Measurements from ENCODE around the gene PACSIN2.

DNA sequence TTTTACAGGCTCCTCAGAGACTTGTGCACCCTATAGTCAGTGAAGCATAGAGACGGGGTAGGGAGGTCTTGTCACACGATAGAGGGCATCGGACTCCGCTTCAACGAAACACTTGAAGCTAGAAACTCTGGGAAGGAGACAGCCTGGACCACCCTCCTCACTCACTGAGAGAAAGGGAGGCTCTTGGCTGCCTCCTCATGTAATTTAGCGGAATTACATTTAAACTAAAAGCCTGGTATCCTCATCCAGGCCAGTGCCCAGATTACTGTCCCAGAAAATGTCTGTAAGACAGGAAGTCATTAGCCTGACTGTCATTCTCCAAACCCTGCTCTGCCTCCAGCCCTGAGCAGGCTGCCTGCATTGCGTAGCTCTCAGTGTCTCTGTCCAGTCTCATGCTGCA lies 38.2 kb upstream of the PACSIN2 start:
- TF ChIP-seq POLR2A (IDR thresholded peaks at IDR 0.05; ENCODE audit: extremely low read depth, insufficient read length) (no peak), MYC (IDR thresholded peaks at IDR 0.05; ENCODE audit: low read depth, low read length) (no peak)
- TF ChIP-seq, protein P1, sequence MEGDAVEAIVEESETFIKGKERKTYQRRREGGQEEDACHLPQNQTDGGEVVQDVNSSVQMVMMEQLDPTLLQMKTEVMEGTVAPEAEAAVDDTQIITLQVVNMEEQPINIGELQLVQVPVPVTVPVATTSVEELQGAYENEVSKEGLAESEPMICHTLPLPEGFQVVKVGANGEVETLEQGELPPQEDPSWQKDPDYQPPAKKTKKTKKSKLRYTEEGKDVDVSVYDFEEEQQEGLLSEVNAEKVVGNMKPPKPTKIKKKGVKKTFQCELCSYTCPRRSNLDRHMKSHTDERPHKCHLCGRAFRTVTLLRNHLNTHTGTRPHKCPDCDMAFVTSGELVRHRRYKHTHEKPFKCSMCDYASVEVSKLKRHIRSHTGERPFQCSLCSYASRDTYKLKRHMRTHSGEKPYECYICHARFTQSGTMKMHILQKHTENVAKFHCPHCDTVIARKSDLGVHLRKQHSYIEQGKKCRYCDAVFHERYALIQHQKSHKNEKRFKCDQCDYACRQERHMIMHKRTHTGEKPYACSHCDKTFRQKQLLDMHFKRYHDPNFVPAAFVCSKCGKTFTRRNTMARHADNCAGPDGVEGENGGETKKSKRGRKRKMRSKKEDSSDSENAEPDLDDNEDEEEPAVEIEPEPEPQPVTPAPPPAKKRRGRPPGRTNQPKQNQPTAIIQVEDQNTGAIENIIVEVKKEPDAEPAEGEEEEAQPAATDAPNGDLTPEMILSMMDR (IDR thresholded peaks at IDR 0.05; ENCODE audit: low read depth, low read length) = peak; percentile 40
